HG02678 (cell line): ENCODE measurements around the gene ICAM5.

Experiments
- ATAC-seq: cut with Tn5 transposase; IDR thresholded peaks from one replicate; pipeline ENCODE4 v1.9.1; 2021; ENCODE audit warnings: mild to moderate bottlenecking, moderate library complexity; ENCODE audit not compliant: unreplicated experiment

The ICAM5 gene

GRCh38 chr19:10339977-10340376 lies 50.2 kb downstream of the ICAM5 start:
- ATAC-seq: no peak

GRCh38 chr19:10343495-10343894 lies 53.7 kb downstream of the ICAM5 start:
- ATAC-seq: no peak

DNA sequence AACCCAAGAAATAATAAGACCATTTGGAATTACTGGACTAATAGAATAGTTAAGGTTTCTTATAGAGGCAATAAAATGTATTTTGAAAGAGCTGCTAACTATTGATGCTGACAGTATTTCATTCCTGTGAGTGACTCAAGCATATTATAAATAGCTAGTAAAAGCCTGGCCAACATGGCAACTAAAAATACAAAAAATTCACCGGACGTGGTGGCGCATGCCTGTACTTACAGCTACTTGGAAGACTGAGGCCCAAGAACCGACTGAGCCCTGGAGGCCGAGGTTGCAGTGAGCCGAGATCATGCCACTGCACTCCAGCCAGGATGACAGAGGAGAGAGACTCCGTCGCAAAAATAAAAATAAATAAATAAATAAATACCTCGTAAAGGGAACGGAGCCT lies 55.0 kb downstream of the ICAM5 start:
- ATAC-seq: no peak
